ENCODE measurements around the gene CEBPZ. TPM values are rescaled to one million over a fixed set of nuclear protein-coding genes. Genes with fewer than 3 reads are reported as not detected.

CEBPZ gene
- total and polyA plus RNA-seq, 2 of the 13 experiments (the other 11 are each of a cell fraction or from before 2014, with no cell fraction given), result 14.4 to 117 TPM

GRCh38 chr2:37231241-37232130 is at the start of gene CEBPZ, which contains the start of gene NDUFAF7 (continued):
- TF ChIP-seq PAX8 (CRISPR knock-in tag; IDR thresholded peaks at IDR 0.05; ENCODE audit: borderline replicate concordance) (no peak), SP140L (CRISPR knock-in tag; IDR thresholded peaks at IDR 0.05; ENCODE audit: borderline replicate concordance) (peak; percentile 44; the same call in 1 of the 2 replicates), ARNT (IDR thresholded peaks at IDR 0.05) (no peak), TAF1 (CRISPR knock-in tag; IDR thresholded peaks at IDR 0.05) (peak; percentile 97), SPEN (CRISPR knock-in tag; IDR thresholded peaks at IDR 0.05; ENCODE audit: low read depth) (peak; percentile 90; the same call in 1 of the 2 replicates), MYPOP (CRISPR knock-in tag; IDR thresholded peaks at IDR 0.05) (peak; percentile 96), ZNF253 (CRISPR knock-in tag; IDR thresholded peaks at IDR 0.05; ENCODE audit: borderline replicate concordance) (peak; percentile 97), TIGD3 (CRISPR knock-in tag; IDR thresholded peaks at IDR 0.05; ENCODE audit: borderline replicate concordance) (peak; percentile 60; the same call in 1 of the 2 replicates), ZNF564 (CRISPR knock-in tag; IDR thresholded peaks at IDR 0.05) (peak; percentile 81), BCLAF1 (IDR thresholded peaks at IDR 0.05) (no peak), ZKSCAN8 (CRISPR knock-in tag; IDR thresholded peaks at IDR 0.05; ENCODE audit: borderline replicate concordance) (peak; percentile 88; the same call in 1 of the 2 replicates), HMGXB4 (CRISPR knock-in tag; IDR thresholded peaks at IDR 0.05; ENCODE audit: borderline replicate concordance in 1 of 2, low read depth in 1 of 2) (peak; percentile 85 to 91; a peak in 3 of 4 replicates), ZXDC (CRISPR knock-in tag; IDR thresholded peaks at IDR 0.05) (peak; percentile 96), ZNF629 (CRISPR knock-in tag; conservative IDR thresholded peaks at IDR 0.05) (0 out of 2 replicates have a peak, but pooled peaks have one; percentile 13), ZNF17 (CRISPR knock-in tag; IDR thresholded peaks at IDR 0.05) (no peak), ZNF205 (CRISPR knock-in tag; IDR thresholded peaks at IDR 0.05) (peak; percentile 81)
